Renal pelvis (tissue), 4 donors: ENCODE data around the gene ZFP91. TPM values are rescaled to one million over a fixed set of nuclear protein-coding genes. Genes with fewer than 3 reads are reported as not detected.

Experiments
- DNase-seq: peaks from one replicate; pipeline ENCODE4 v3.0.0-alpha.2; 2013
- polyA plus RNA-seq, 3 donors: library from polyadenylated mRNA; unstranded; fragments of 120-200 nt; gene quantifications; one replicate each; pipeline ENCODE4 v1.2.1, GENCODE V29; 2013; ENCODE audit not compliant: insufficient read length in 3 of 3

ZFP91 gene
- polyA plus RNA-seq, 3 donors: 56.6 to 63.1 (median 61.3) TPM

- DNase-seq: no peak
Measured at GRCh38 chr11:58656348-58656747, 77.5 kb downstream of the ZFP91 start.

- DNase-seq: no peak
Measured at GRCh38 chr11:58658623-58659022, 79.8 kb downstream of the ZFP91 start.

DNA sequence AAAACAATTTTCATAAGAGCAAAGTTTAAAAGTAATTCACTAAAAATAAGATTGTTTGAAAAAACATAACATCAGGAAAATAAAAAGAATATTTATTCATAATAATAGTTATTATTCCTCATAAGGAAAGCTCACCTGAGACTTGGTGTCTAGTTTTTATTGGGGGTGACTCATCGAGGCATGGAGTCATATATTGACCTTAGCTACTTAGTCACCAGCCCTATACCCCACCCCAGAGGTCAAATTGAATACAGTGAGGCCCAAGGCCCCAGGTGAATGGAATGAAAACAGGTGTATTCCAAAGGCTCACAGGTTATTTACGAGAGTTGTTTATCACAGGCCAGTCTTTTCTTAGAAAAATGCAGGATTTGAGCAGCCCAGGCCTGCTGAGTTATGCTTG, 80.5 kb downstream of the ZFP91 start:
- DNase-seq: no peak

GRCh38 chr11:58659910-58660570, 81.2 kb downstream of the ZFP91 start:
- DNase-seq: no peak

Other genes starting within 250 kb of the ZFP91 start
- not detected for gene OR5B17, start 220.0 kb upstream of the ZFP91 start, polyA plus RNA-seq
- gene OR5B3, start 172.2 kb upstream of the ZFP91 start, polyA plus RNA-seq: not detected
- gene OR5B2, start 150.9 kb upstream of the ZFP91 start, polyA plus RNA-seq: under 1 TPM; 0.06 to 0.13 (median 0.13) TPM
- under 1 TPM in 1 of 3 donors, not detected in 2; 0.09 TPM for gene OR5B12, start 136.8 kb upstream of the ZFP91 start, polyA plus RNA-seq
- gene OR5B21, start 71.0 kb upstream of the ZFP91 start, polyA plus RNA-seq: not detected
- 1 to 10 TPM; 8.0 to 8.9 (median 8.7) TPM for gene LPXN, start 3.2 kb upstream of the ZFP91 start, polyA plus RNA-seq
- 1 to 10 TPM in 2 of 3 donors, under 1 TPM in 1; 0.88 to 1.6 (median 1.6) TPM for gene CNTF, start 43.6 kb downstream of the ZFP91 start, polyA plus RNA-seq
- 100 to 1,000 TPM; 157 to 174 (median 172) TPM for gene GLYAT, start 152.9 kb downstream of the ZFP91 start, polyA plus RNA-seq